Measurements from ENCODE around the gene TRAPPC6A. TPM values are rescaled to one million over a fixed set of nuclear protein-coding genes. Genes with fewer than 3 reads are reported as not detected.

Gene TRAPPC6A
- total and polyA plus RNA-seq, 2 donors (not counting 1 experiment from before 2014, with no cell fraction given), result 40.3 to 79.0 TPM

- peak overlapping the region; percentile 86 for H3K9ac ChIP-seq (ENCODE audit: low read length)
- intact Hi-C loops (cut with micrococcal nuclease), result no loop called here
- peak overlapping the region in 3 of 5 experiments; percentile 93 to 95 (median 95) for H3K4me3 ChIP-seq (ENCODE audit: control extremely low read depth in 1 of 5, extremely low read depth in 1 of 5, insufficient read depth in 1 of 5, low read depth in 2 of 5, low read length in 4 of 5)
- DNase-seq, result no peak
- H3K4me1 Mint-ChIP-seq, result peaks cover 48% of the 10 kb centered on the region
- 52% methylated on average over 3 of the region's 9 CpGs for WGBS (ENCODE audit: insufficient coverage)
- H3K27me3 ChIP-seq (replicated peaks in 1 of 4; ENCODE audit: control extremely low read depth in 1 of 4, control insufficient read depth in 3 of 4, insufficient read depth in 4 of 4, low read length in 3 of 4), result no peaks in the 10 kb centered on the region
- H3K4me1 ChIP-seq (ENCODE audit: control insufficient read depth in 2 of 2, insufficient read depth in 2 of 2, low read length in 2 of 2), result peaks cover 26 to 38% of the 10 kb centered on the region in 2 donors
- H3K27me3 Mint-ChIP-seq, result no peaks in the 10 kb centered on the region
- H3K9me3 ChIP-seq (ENCODE audit: control extremely low read depth in 1 of 3, control insufficient read depth in 2 of 3, insufficient read depth in 1 of 3, low read length in 2 of 3), result no peaks in the 10 kb centered on the region
- H3K9me3 Mint-ChIP-seq (ENCODE audit: insufficient read depth), result no peaks in the 10 kb centered on the region
- TF ChIP-seq CTCF (IDR thresholded peaks at IDR 0.05) (no peak), EZH2 (IDR thresholded peaks at IDR 0.05; ENCODE audit: borderline replicate concordance, insufficient read depth, low read depth, low read length, poor library complexity, severe bottlenecking) (no peak)
- H3K4me3 Mint-ChIP-seq, result peak overlapping the region; percentile 73
- no peak overlapping the region for H3K27ac Mint-ChIP-seq
- no peak for ATAC-seq (ENCODE audit: low read depth)
- ChIA-PET CTCF (no interaction called here), POLR2A (interaction anchor here (1.5 kb wide), 1 partner anchor 105 kb away, joined by 3 read pairs; no protein-coding TSS in a partner anchor)
- H4K20me1 ChIP-seq (ENCODE audit: control insufficient read depth, insufficient read depth, low read length, poor library complexity, severe bottlenecking), result peaks cover 43% of the 10 kb centered on the region
- peaks cover 59% of the 10 kb centered on the region for H3K79me2 ChIP-seq (ENCODE audit: control insufficient read depth, insufficient read depth, low read length)
- peaks cover 4% of the 10 kb centered on the region in 2 experiments for H3K36me3 ChIP-seq (replicated peaks in 1 of 2; ENCODE audit: control extremely low read depth in 1 of 2, control insufficient read depth in 1 of 2, extremely low read depth in 1 of 2, insufficient read depth in 2 of 2, low read length in 1 of 2)
- H3K27ac ChIP-seq (ENCODE audit: low read length in 2 of 2), result peak overlapping the region in 1 of 2 donors; percentile 23
- H3K4me2 ChIP-seq (replicated peaks; ENCODE audit: low read depth, low read length, poor library complexity, severe bottlenecking), result peak overlapping the region; percentile 95
- peak overlapping the region; percentile 92 for H2AFZ ChIP-seq (ENCODE audit: insufficient read depth, low read depth, low read length, poor library complexity, severe bottlenecking)
These were observed 1.9 kb upstream of the TRAPPC6A start for GRCh38 chr19:45179892-45180370.
